HUES48 (cell line): ENCODE data around the gene ADGRD1.

Experiments
- H3K27ac ChIP-seq: one replicate; pipeline ENCODE4 v1.7.0; 2013; ENCODE audit warnings: low read depth, low read length, inconsistent platforms
- H3K27me3 ChIP-seq: 2 replicates; pipeline ENCODE4 v1.6.1; 2013; ENCODE audit warnings: mild to moderate bottlenecking, low read length; ENCODE audit not compliant: control insufficient read depth, insufficient read depth
- H3K36me3 ChIP-seq: 2 replicates; pipeline ENCODE4 v1.6.1; 2013; ENCODE audit warnings: low read length; ENCODE audit not compliant: control insufficient read depth, insufficient read depth
- H3K4me1 ChIP-seq: 2 replicates; pipeline ENCODE4 v1.6.1; 2013; ENCODE audit warnings: mild to moderate bottlenecking, low read length; ENCODE audit not compliant: control insufficient read depth, insufficient read depth
- H3K4me3 ChIP-seq: 2 replicates; pipeline ENCODE4 v1.5.1; 2013; ENCODE audit warnings: mild to moderate bottlenecking, low read depth, low read length
- H3K9ac ChIP-seq: 2 replicates; pipeline ENCODE4 v1.6.1; 2013; ENCODE audit warnings: mild to moderate bottlenecking, low read depth, low read length, moderate library complexity
- H3K9me3 ChIP-seq: 2 replicates; pipeline ENCODE4 v1.6.1; 2013; ENCODE audit warnings: low read length; ENCODE audit not compliant: control insufficient read depth, insufficient read depth

ADGRD1 gene

GRCh38 chr12:131038159-131038558 lies 84.5 kb downstream of the ADGRD1 start:
- Histone ChIP-seq H3K27me3 (no peaks in the 10 kb centered on the region), H3K9ac (no peak overlapping the region), H3K4me1 (no peaks in the 10 kb centered on the region), H3K27ac (no peak overlapping the region), H3K4me3 (no peak overlapping the region), H3K36me3 (no peaks in the 10 kb centered on the region), H3K9me3 (no peaks in the 10 kb centered on the region)

- H3K27ac ChIP-seq, result no peak overlapping the region
- no peak overlapping the region for H3K9ac ChIP-seq
- no peaks in the 10 kb centered on the region for H3K27me3 ChIP-seq
Measured at GRCh38 chr12:131038961-131039950, 85.5 kb downstream of the ADGRD1 start.

GRCh38 chr12:131040491-131040890 lies 86.8 kb downstream of the ADGRD1 start:
- H3K27ac ChIP-seq, result no peak overlapping the region
- H3K27me3 ChIP-seq, result no peaks in the 10 kb centered on the region
- no peaks in the 10 kb centered on the region for H3K9me3 ChIP-seq
- no peaks in the 10 kb centered on the region for H3K4me1 ChIP-seq
- no peaks in the 10 kb centered on the region for H3K36me3 ChIP-seq
- no peak overlapping the region for H3K4me3 ChIP-seq
- no peak overlapping the region for H3K9ac ChIP-seq

More at GRCh38 chr12:131038961-131039950, 85.5 kb downstream of the ADGRD1 start:
- Histone ChIP-seq H3K9me3 (no peaks in the 10 kb centered on the region), H3K4me3 (no peak overlapping the region), H3K4me1 (no peaks in the 10 kb centered on the region), H3K36me3 (no peaks in the 10 kb centered on the region)

- Histone ChIP-seq H3K27me3 (no peaks in the 10 kb centered on the region), H3K9me3 (no peaks in the 10 kb centered on the region), H3K4me1 (no peaks in the 10 kb centered on the region), H3K36me3 (no peaks in the 10 kb centered on the region), H3K9ac (no peak overlapping the region), H3K27ac (no peak overlapping the region), H3K4me3 (no peak overlapping the region)
Measured at GRCh38 chr12:131041216-131041967, 87.7 kb downstream of the ADGRD1 start.

- no peak overlapping the region for H3K27ac ChIP-seq
- no peaks in the 10 kb centered on the region for H3K36me3 ChIP-seq
- no peak overlapping the region for H3K4me3 ChIP-seq
- H3K9ac ChIP-seq, result no peak overlapping the region
- H3K9me3 ChIP-seq, result no peaks in the 10 kb centered on the region
- H3K4me1 ChIP-seq, result no peaks in the 10 kb centered on the region
- H3K27me3 ChIP-seq, result no peaks in the 10 kb centered on the region
Measured at GRCh38 chr12:131041968-131042833, 88.5 kb downstream of the ADGRD1 start.

GRCh38 chr12:131042834-131043245 lies 89.1 kb downstream of the ADGRD1 start:
- no peak overlapping the region for H3K4me3 ChIP-seq
- no peaks in the 10 kb centered on the region for H3K36me3 ChIP-seq
- no peaks in the 10 kb centered on the region for H3K27me3 ChIP-seq
- no peak overlapping the region for H3K9ac ChIP-seq
- no peaks in the 10 kb centered on the region for H3K4me1 ChIP-seq
- H3K27ac ChIP-seq, result no peak overlapping the region
- no peaks in the 10 kb centered on the region for H3K9me3 ChIP-seq

GRCh38 chr12:131043401-131043871 lies 89.7 kb downstream of the ADGRD1 start:
- Histone ChIP-seq H3K4me3 (no peak overlapping the region), H3K36me3 (no peaks in the 10 kb centered on the region), H3K27me3 (no peaks in the 10 kb centered on the region)

GRCh38 chr12:131044136-131044535 lies 90.4 kb downstream of the ADGRD1 start:
- H3K4me1 ChIP-seq, result no peaks in the 10 kb centered on the region
- no peaks in the 10 kb centered on the region for H3K36me3 ChIP-seq
- H3K9ac ChIP-seq, result no peak overlapping the region
- no peak overlapping the region for H3K27ac ChIP-seq
- H3K4me3 ChIP-seq, result no peak overlapping the region
- H3K9me3 ChIP-seq, result no peaks in the 10 kb centered on the region
- no peaks in the 10 kb centered on the region for H3K27me3 ChIP-seq

More at GRCh38 chr12:131043401-131043871, 89.7 kb downstream of the ADGRD1 start:
- Histone ChIP-seq H3K9me3 (no peaks in the 10 kb centered on the region), H3K27ac (no peak overlapping the region), H3K4me1 (no peaks in the 10 kb centered on the region), H3K9ac (no peak overlapping the region)

GRCh38 chr12:131044760-131045381 lies 91.2 kb downstream of the ADGRD1 start:
- H3K36me3 ChIP-seq, result no peaks in the 10 kb centered on the region
- no peaks in the 10 kb centered on the region for H3K9me3 ChIP-seq
- H3K27ac ChIP-seq, result no peak overlapping the region
- no peaks in the 10 kb centered on the region for H3K4me1 ChIP-seq
- no peak overlapping the region for H3K4me3 ChIP-seq
- no peaks in the 10 kb centered on the region for H3K27me3 ChIP-seq
- no peak overlapping the region for H3K9ac ChIP-seq
